ENCODE data around the gene APBB1. TPM values are rescaled to one million over a fixed set of nuclear protein-coding genes. Genes with fewer than 3 reads are reported as not detected.

APBB1 gene
- total RNA-seq, 5 donors from 2014 or later (not counting 1 experiment from before 2014, with no cell fraction given): 71.3 to 152 (median 106) TPM

GRCh38 chr11:6388748-6389147, 30.1 kb downstream of the APBB1 start:
- ChIA-PET POLR2A (interaction anchor here (1.2 to 2.3 kb wide), 3 partner anchors 10 to 14 kb away, joined by 3 to 9 read pairs (median 3); no protein-coding TSS in a partner anchor), CTCF (interaction anchor here (0.7 to 4.2 kb wide), 7 partner anchors 10 to 305 kb away, joined by 3 to 51 read pairs (median 9); partner anchors contain the start of genes ARFIP2 (in 1 of the 2) and TIMM10B (in 1 of the 2))
- H3K27me3 Mint-ChIP-seq: no peaks in the 10 kb centered on the region
- Histone ChIP-seq H3K27ac (ENCODE audit: low read length) (no peak overlapping the region), H3K9me3 (no peaks in the 10 kb centered on the region), H3K27me3 (replicated peaks in 1 of 2; ENCODE audit: control insufficient read depth in 2 of 2, extremely low read depth in 1 of 2, insufficient read depth in 2 of 2, low read length in 1 of 2) (no peaks in the 10 kb centered on the region), H3K4me3 (ENCODE audit: control insufficient read depth in 1 of 2, extremely low read depth in 1 of 2, low read length in 1 of 2) (no peak overlapping the region), H3K4me1 (ENCODE audit: control insufficient read depth in 1 of 2, extremely low read depth in 1 of 2, insufficient read depth in 2 of 2, low read length in 2 of 2) (peaks cover 19 to 40% of the 10 kb centered on the region in 2 experiments), H3K36me3 (ENCODE audit: control insufficient read depth in 2 of 2, extremely low read depth in 1 of 2, insufficient read depth in 1 of 2, low read length in 1 of 2) (peaks cover 0 to 6% of the 10 kb centered on the region in 2 donors)
- no peak for ATAC-seq (replicated peaks in 1 of 4)
- H3K9me3 Mint-ChIP-seq: no peaks in the 10 kb centered on the region
- peaks cover 7% of the 10 kb centered on the region for H3K36me3 Mint-ChIP-seq
- peak overlapping the region; percentile 72 to 97 for H3K27ac Mint-ChIP-seq
- H3K4me1 Mint-ChIP-seq: peaks cover 54 to 59% (median 56%) of the 10 kb centered on the region in 3 donors
- peak overlapping the region in 1 of 3 donors; percentile 90 for H3K4me3 Mint-ChIP-seq
- peak in 1 of 35 experiments; percentile 0 for DNase-seq
- WGBS (ENCODE audit: insufficient coverage): 100% methylated on average over 1 of the region's 1 CpG

DNA sequence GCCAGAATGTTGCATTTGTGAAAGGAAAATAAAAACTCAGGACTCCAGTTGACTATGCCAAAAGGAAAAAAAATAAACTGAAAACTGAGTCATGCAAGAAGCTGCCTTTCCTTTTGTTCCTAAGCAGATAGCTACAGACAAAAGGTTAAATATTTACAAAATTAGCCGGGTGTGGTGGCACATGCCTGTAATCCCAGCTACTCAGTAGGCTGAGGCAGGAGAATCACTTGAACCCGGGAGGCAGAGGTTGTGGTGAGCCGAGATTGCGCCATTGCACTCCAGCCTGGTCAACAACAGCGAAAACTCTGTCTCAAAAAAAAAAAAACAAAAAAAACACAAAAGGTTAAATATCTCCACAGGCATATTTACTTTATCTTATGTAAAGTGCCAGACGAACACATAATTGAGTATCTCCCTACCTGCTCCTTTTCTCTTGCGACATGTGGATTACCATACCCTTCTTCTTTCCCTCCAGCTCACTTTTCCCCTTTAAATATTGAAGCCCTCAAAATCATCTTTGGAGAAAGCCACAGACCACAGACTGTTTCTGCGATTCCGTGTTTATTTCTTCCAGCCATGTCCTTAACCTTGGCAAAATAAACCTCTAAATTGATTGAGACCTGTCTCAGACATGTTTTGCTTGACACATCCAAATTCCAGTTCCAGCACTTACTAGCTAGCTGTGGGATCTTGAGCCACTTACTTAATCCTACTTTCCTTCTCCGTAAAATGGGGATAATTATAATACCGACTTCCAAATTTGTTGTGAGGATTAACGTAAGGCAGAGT, 30.9 kb downstream of the APBB1 start:
- peaks cover 5% of the 10 kb centered on the region for H3K36me3 Mint-ChIP-seq
- no peak overlapping the region for H3K27ac ChIP-seq (ENCODE audit: low read length)
- peak in 1 of 35 experiments; percentile 0 for DNase-seq
- 99% methylated on average over 9 of the region's 12 CpGs for WGBS (ENCODE audit: insufficient coverage)
- H3K4me3 ChIP-seq (ENCODE audit: control insufficient read depth in 1 of 2, extremely low read depth in 1 of 2, low read length in 1 of 2): no peak overlapping the region
- no peaks in the 10 kb centered on the region for H3K36me3 ChIP-seq (ENCODE audit: control insufficient read depth in 2 of 2, extremely low read depth in 1 of 2, insufficient read depth in 1 of 2, low read length in 1 of 2)
- no peak for ATAC-seq (replicated peaks in 1 of 4)
- no peaks in the 10 kb centered on the region for H3K27me3 Mint-ChIP-seq
- no peaks in the 10 kb centered on the region for H3K9me3 Mint-ChIP-seq
- POLR2A ChIA-PET: interaction anchor here (1.0 to 2.3 kb wide), 4 partner anchors 9 to 15 kb away, joined by 3 to 9 read pairs (median 3); no protein-coding TSS in a partner anchor
- peaks cover 46 to 52% (median 48%) of the 10 kb centered on the region in 3 donors for H3K4me1 Mint-ChIP-seq
- H3K27me3 ChIP-seq (replicated peaks in 1 of 2; ENCODE audit: control insufficient read depth in 2 of 2, extremely low read depth in 1 of 2, insufficient read depth in 2 of 2, low read length in 1 of 2): no peaks in the 10 kb centered on the region
- H3K27ac Mint-ChIP-seq: peak overlapping the region; percentile 48 to 72
- CTCF ChIA-PET: interaction anchor here (0.7 to 4.2 kb wide), 8 partner anchors 9 to 328 kb away, joined by 3 to 51 read pairs (median 4); partner anchors contain the start of genes ARFIP2 (in 1 of the 2) and TIMM10B (in 1 of the 2)
- H3K4me1 ChIP-seq (ENCODE audit: control insufficient read depth in 1 of 2, extremely low read depth in 1 of 2, insufficient read depth in 2 of 2, low read length in 2 of 2): peaks cover 17 to 33% of the 10 kb centered on the region in 2 experiments
- no peaks in the 10 kb centered on the region for H3K9me3 ChIP-seq
- H3K4me3 Mint-ChIP-seq: peak overlapping the region in 1 of 3 donors; percentile 90

DNA sequence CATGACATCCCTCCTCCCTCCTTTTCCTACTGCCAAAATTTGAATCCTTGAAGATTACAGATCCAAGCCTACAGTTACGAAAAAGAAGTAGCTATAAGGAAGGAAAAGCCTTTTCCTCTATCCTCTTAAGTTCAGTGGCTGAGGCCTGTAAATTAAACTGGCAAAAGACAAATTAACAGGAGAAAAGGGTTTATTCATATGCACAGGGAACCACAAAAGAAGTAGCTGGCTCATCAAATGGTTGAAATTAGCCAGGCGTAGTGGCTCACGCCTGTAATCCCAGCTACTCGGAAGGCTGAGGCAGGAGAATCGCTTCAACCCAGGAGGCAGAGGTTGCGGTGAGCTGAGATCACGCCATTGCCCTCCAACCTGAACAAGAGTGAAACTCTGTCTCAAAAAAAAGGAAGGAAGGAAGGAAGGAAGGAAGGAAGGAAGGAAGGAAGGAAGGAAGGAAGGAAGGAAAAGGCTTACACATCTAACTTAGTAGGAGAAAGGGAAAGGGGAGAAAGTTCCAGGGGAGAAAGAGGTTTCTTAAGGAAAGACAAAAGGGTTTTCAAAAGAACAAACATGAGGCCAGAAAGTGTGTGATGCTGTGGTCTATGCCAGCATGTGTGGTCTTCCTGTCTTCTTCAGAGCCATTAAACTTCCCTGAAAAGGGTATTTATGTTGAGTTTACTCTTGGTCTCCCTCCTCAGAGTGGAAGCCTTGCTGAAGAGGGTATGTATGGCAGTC, 33.7 kb downstream of the APBB1 start:
- Mint-ChIP-seq H3K4me1 (peaks cover 24 to 33% (median 27%) of the 10 kb centered on the region in 3 donors), H3K9me3 (no peaks in the 10 kb centered on the region), H3K27me3 (no peaks in the 10 kb centered on the region), H3K36me3 (no peaks in the 10 kb centered on the region), H3K27ac (peak overlapping the region in 1 of 2 donors; percentile 66), H3K4me3 (no peak overlapping the region)
- no peak overlapping the region for H3K27ac ChIP-seq (ENCODE audit: low read length)
- POLR2A ChIA-PET: interaction anchor here (0.5 to 1.1 kb wide), 3 partner anchors 17 to 337 kb away, joined by 3 read pairs; no protein-coding TSS in a partner anchor
- CTCF ChIA-PET: interaction anchor here (1.0 to 1.4 kb wide), 4 partner anchors 12 to 352 kb away, joined by 3 to 7 read pairs (median 4); no protein-coding TSS in a partner anchor
- no peaks in the 10 kb centered on the region for H3K9me3 ChIP-seq
- ATAC-seq (replicated peaks in 1 of 4) (no peak), DNase-seq (no peak)
- H3K4me3 ChIP-seq (ENCODE audit: control insufficient read depth in 1 of 2, extremely low read depth in 1 of 2, low read length in 1 of 2): no peak overlapping the region
- no peaks in the 10 kb centered on the region for H3K36me3 ChIP-seq (ENCODE audit: control insufficient read depth in 2 of 2, extremely low read depth in 1 of 2, insufficient read depth in 1 of 2, low read length in 1 of 2)
- peaks cover 7 to 8% of the 10 kb centered on the region in 2 experiments for H3K4me1 ChIP-seq (ENCODE audit: control insufficient read depth in 1 of 2, extremely low read depth in 1 of 2, insufficient read depth in 2 of 2, low read length in 2 of 2)
- WGBS (ENCODE audit: insufficient coverage): 100% methylated on average over 1 of the region's 7 CpGs
- H3K27me3 ChIP-seq (replicated peaks in 1 of 2; ENCODE audit: control insufficient read depth in 2 of 2, extremely low read depth in 1 of 2, insufficient read depth in 2 of 2, low read length in 1 of 2): no peaks in the 10 kb centered on the region

GRCh38 chr11:6378640-6378989, 40.3 kb downstream of the APBB1 start:
- Histone ChIP-seq H3K27ac (ENCODE audit: low read length) (peak overlapping the region; percentile 18), H3K27me3 (replicated peaks in 1 of 2; ENCODE audit: control insufficient read depth in 2 of 2, extremely low read depth in 1 of 2, insufficient read depth in 2 of 2, low read length in 1 of 2) (peaks cover 0 to 6% of the 10 kb centered on the region in 2 experiments), H3K4me3 (ENCODE audit: control insufficient read depth in 1 of 2, extremely low read depth in 1 of 2, low read length in 1 of 2) (no peak overlapping the region), H3K36me3 (ENCODE audit: control insufficient read depth in 2 of 2, extremely low read depth in 1 of 2, insufficient read depth in 1 of 2, low read length in 1 of 2) (no peaks in the 10 kb centered on the region), H3K4me1 (ENCODE audit: control insufficient read depth in 1 of 2, extremely low read depth in 1 of 2, insufficient read depth in 2 of 2, low read length in 2 of 2) (peaks cover 12 to 15% of the 10 kb centered on the region in 2 experiments), H3K9me3 (no peaks in the 10 kb centered on the region)
- no peaks in the 10 kb centered on the region for H3K36me3 Mint-ChIP-seq
- no CpG with 5 or more reads among the region's 5 CpGs for WGBS (ENCODE audit: insufficient coverage)
- ChIA-PET POLR2A (interaction anchor here (0.5 to 1.3 kb wide), 6 partner anchors 10 to 97 kb away, joined by 3 to 9 read pairs (median 4); partner anchors contain the start of gene SMPD1 (in 1 of the 2)), CTCF (interaction anchor here (0.5 to 5.5 kb wide), 80 partner anchors 9 to 984 kb away, joined by 3 to 261 read pairs (median 6); partner anchors contain the start of genes APBB1 (in 2 of the 2), HPX (in 2 of the 2), SMPD1 (in 2 of the 2) and ARFIP2 (in 1 of the 2))
- ATAC-seq (replicated peaks in 1 of 4) (no peak), DNase-seq (no peak)
- peak overlapping the region; percentile 89 to 90 for H3K27ac Mint-ChIP-seq
- no peaks in the 10 kb centered on the region for H3K9me3 Mint-ChIP-seq
- no peaks in the 10 kb centered on the region for H3K27me3 Mint-ChIP-seq
- peaks cover 26 to 34% (median 29%) of the 10 kb centered on the region in 3 donors for H3K4me1 Mint-ChIP-seq
- H3K4me3 Mint-ChIP-seq: peak overlapping the region in 1 of 3 donors; percentile 65

GRCh38 chr11:6377902-6378639, 40.8 kb downstream of the APBB1 start:
- H3K4me1 ChIP-seq (ENCODE audit: control insufficient read depth in 1 of 2, extremely low read depth in 1 of 2, insufficient read depth in 2 of 2, low read length in 2 of 2): peaks cover 12 to 15% of the 10 kb centered on the region in 2 experiments
- Mint-ChIP-seq H3K27ac (peak overlapping the region; percentile 89 to 90), H3K36me3 (no peaks in the 10 kb centered on the region), H3K9me3 (no peaks in the 10 kb centered on the region), H3K27me3 (no peaks in the 10 kb centered on the region), H3K4me1 (peaks cover 26 to 34% (median 29%) of the 10 kb centered on the region in 3 donors), H3K4me3 (peak overlapping the region in 2 of 3 donors; percentile 49 to 65)
- no peaks in the 10 kb centered on the region for H3K9me3 ChIP-seq
- ChIA-PET CTCF (interaction anchor here (0.5 to 5.5 kb wide), 37 partner anchors 11 to 985 kb away, joined by 3 to 261 read pairs (median 10); partner anchors contain the start of genes APBB1 (in 2 of the 2), HPX (in 2 of the 2), SMPD1 (in 2 of the 2) and DNHD1 (in 1 of the 2)), POLR2A (interaction anchor here (0.5 to 1.3 kb wide), 7 partner anchors 12 to 677 kb away, joined by 3 to 8 read pairs (median 3); partner anchors contain the start of gene SMPD1 (in 1 of the 2))
- DNase-seq (peak in 1 of 35 experiments; percentile 43), ATAC-seq (replicated peaks in 1 of 4) (peak; percentile 85 to 93 (median 88))
- peaks cover 0 to 6% of the 10 kb centered on the region in 2 experiments for H3K27me3 ChIP-seq (replicated peaks in 1 of 2; ENCODE audit: control insufficient read depth in 2 of 2, extremely low read depth in 1 of 2, insufficient read depth in 2 of 2, low read length in 1 of 2)
- WGBS (ENCODE audit: insufficient coverage): no CpG with 5 or more reads among the region's 4 CpGs
- H3K27ac ChIP-seq (ENCODE audit: low read length): peak overlapping the region; percentile 18
- peak overlapping the region in 1 of 2 donors; percentile 2 for H3K4me3 ChIP-seq (ENCODE audit: control insufficient read depth in 1 of 2, extremely low read depth in 1 of 2, low read length in 1 of 2)
- H3K36me3 ChIP-seq (ENCODE audit: control insufficient read depth in 2 of 2, extremely low read depth in 1 of 2, insufficient read depth in 1 of 2, low read length in 1 of 2): no peaks in the 10 kb centered on the region

Data from T-cell (primary cell).